Activated T-cell treated with anti-CD3 and anti-CD28 coated beads, Interleukin-2, amount 50 U/mL, for 72 hours (primary cell): ENCODE measurements around the gene AFDN. TPM values are rescaled to one million over a fixed set of nuclear protein-coding genes. Genes with fewer than 3 reads are reported as not detected.

ENCODE experiments used
- ATAC-seq, 2 donors: fragments of 150-1000 bp; cut with Tn5 transposase; replicated peaks in 1 of 2; 2 replicates each; pipeline ENCODE4 v1.10.0; 2021; ENCODE audit warnings: moderate library complexity in 2 of 2, mild to moderate bottlenecking in 1 of 2
- DNase-seq, 2 donors: peaks; one replicate each; pipeline ENCODE4 v3.0.0; 2021 to 2022; ENCODE audit warnings: mixed read lengths in 1 of 2
- H3K27ac Mint-ChIP-seq: one replicate; pipeline ENCODE4 v1.8.0; 2022; ENCODE audit warnings: mild to moderate bottlenecking, moderate library complexity, mixed read lengths
- H3K27me3 Mint-ChIP-seq: one replicate; pipeline ENCODE4 v1.8.0; 2022; ENCODE audit warnings: low read depth, mixed read lengths
- H3K36me3 Mint-ChIP-seq, 2 donors: one replicate each; pipeline ENCODE4 v1.8.0; 2022; ENCODE audit warnings: mixed read lengths in 2 of 2, mild to moderate bottlenecking in 1 of 2; ENCODE audit not compliant: insufficient read depth in 2 of 2
- H3K4me1 Mint-ChIP-seq: one replicate; pipeline ENCODE4 v1.8.0; 2022; ENCODE audit warnings: low read depth, mixed read lengths
- H3K4me3 Mint-ChIP-seq, 2 donors: one replicate each; pipeline ENCODE4 v1.8.0; 2022; ENCODE audit warnings: mild to moderate bottlenecking in 2 of 2, mixed read lengths in 2 of 2, moderate library complexity in 2 of 2
- H3K9me3 Mint-ChIP-seq, 2 donors: one replicate each; pipeline ENCODE4 v1.8.0; 2022; ENCODE audit warnings: mixed read lengths in 2 of 2
- total RNA-seq, 2 donors: library from RNA; stranded (reverse); gene quantifications; one replicate each; pipeline ENCODE4 v1.2.3, GENCODE V29; 2022

AFDN gene
- total RNA-seq, 2 donors from 2014 or later = 21.6 to 31.9 TPM

GRCh38 chr6:167846997-167847606, 20.4 kb downstream of the AFDN start:
- ATAC-seq (no peak), DNase-seq (no peak)
- Mint-ChIP-seq H3K9me3 (no peaks in the 10 kb centered on the region), H3K4me3 (no peak overlapping the region), H3K27me3 (peaks cover 41% of the 10 kb centered on the region), H3K36me3 (no peaks in the 10 kb centered on the region), H3K27ac (no peak overlapping the region), H3K4me1 (no peaks in the 10 kb centered on the region)

GRCh38 chr6:167847936-167848335, 21.2 kb downstream of the AFDN start:
- ATAC-seq = no peak
- no peak overlapping the region for H3K4me3 Mint-ChIP-seq
- DNase-seq = no peak
- no peaks in the 10 kb centered on the region for H3K9me3 Mint-ChIP-seq
- peaks cover 37% of the 10 kb centered on the region for H3K27me3 Mint-ChIP-seq
- no peak overlapping the region for H3K27ac Mint-ChIP-seq
- H3K4me1 Mint-ChIP-seq = no peaks in the 10 kb centered on the region
- H3K36me3 Mint-ChIP-seq = no peaks in the 10 kb centered on the region

GRCh38 chr6:167848783-167849182, 22.1 kb downstream of the AFDN start:
- Mint-ChIP-seq H3K36me3 (no peaks in the 10 kb centered on the region), H3K9me3 (no peaks in the 10 kb centered on the region), H3K27ac (no peak overlapping the region), H3K4me3 (no peak overlapping the region), H3K4me1 (no peaks in the 10 kb centered on the region), H3K27me3 (peaks cover 29% of the 10 kb centered on the region)
- ATAC-seq (no peak), DNase-seq (no peak)

- Mint-ChIP-seq H3K36me3 (no peaks in the 10 kb centered on the region), H3K4me3 (peak overlapping the region in 1 of 2 donors; percentile 64), H3K9me3 (no peaks in the 10 kb centered on the region), H3K4me1 (no peaks in the 10 kb centered on the region), H3K27me3 (peaks cover 26% of the 10 kb centered on the region), H3K27ac (peak overlapping the region; percentile 48)
- ATAC-seq (no peak), DNase-seq (no peak)
Measured at GRCh38 chr6:167849846-167850459, 23.2 kb downstream of the AFDN start.

DNA sequence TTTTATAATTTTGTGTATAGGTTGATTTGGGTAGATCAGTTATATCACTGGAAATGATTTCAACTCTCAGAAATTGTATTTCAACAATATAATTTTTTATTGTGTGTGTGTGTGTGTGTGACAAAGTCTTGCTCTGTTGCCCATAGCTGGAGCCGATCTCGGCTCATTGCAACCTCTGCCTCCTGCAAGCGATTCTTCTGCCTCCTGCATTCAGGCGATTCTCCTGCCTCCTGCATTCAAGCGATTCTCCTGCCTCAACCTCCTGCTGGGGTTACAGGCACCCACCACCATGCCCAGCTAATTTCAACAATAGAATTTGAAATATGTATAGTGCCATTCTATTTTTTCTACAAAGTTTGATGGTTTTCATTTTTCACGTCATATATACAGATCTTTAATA, 24.1 kb downstream of the AFDN start:
- Mint-ChIP-seq H3K4me3 (no peak overlapping the region), H3K4me1 (no peaks in the 10 kb centered on the region)
- no peak for DNase-seq

DNA sequence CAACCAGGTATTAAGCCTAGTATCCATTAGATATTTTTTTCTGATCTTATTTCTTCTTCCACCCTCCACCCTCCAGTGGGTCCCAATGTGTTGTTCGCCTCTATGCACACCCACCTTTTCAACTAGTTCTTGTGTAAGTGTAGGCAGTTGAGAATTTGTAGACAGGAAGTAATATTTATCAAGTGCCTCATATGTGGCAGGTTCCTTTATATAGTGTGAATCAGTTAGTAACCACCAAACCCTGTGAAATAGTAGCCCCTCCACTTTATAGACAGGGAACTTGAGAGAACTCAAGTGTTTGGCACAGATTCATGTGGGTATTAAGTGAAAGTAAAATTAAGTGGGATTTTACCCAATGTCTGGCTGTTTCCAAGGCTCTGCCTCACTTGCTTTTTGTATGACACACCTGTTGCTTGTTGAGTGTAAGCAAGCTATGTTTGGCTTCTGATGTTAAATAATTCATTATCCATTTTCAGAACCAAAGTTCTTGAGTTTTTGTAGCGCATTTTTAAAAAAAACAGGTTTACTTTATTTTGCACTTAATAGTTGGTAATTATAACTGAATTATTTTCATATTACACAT, 24.8 kb downstream of the AFDN start:
- Mint-ChIP-seq H3K9me3 (no peaks in the 10 kb centered on the region), H3K27me3 (peaks cover 20% of the 10 kb centered on the region), H3K36me3 (no peaks in the 10 kb centered on the region), H3K4me1 (no peaks in the 10 kb centered on the region), H3K27ac (no peak overlapping the region), H3K4me3 (no peak overlapping the region)
- ATAC-seq = no peak
- DNase-seq = no peak

More for the DNA sequence above, 24.1 kb downstream of the AFDN start:
- ATAC-seq = no peak
- H3K27me3 Mint-ChIP-seq = peaks cover 22% of the 10 kb centered on the region
- no peaks in the 10 kb centered on the region for H3K9me3 Mint-ChIP-seq
- no peak overlapping the region for H3K27ac Mint-ChIP-seq
- no peaks in the 10 kb centered on the region for H3K36me3 Mint-ChIP-seq

DNA sequence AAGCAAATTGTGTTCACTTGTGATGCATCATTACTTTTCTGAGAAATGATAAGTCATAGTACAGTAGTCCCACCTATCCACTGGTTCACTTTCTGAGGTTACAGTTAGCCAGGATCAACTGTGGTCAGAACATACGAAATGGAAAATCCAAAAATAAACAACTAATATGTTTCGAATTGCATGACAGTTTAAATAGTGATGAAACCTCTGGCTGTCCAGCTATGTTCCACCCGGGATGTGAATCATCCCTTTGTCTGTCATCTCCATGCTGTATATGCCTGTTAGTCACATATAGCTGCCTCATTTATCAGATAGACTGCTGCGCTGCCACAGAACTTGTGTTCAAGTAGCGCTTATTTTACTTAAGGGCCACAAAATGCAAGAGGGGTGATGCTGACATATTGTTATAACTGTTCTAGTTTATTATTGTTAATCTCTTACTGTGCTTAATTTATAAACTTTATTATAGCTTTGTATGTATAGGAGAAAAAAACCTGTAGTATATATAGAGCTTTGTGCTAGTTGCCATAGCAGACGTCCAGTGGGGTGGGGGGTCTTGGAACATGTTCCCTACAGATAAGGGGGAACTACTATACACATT, 29.2 kb downstream of the AFDN start:
- H3K27me3 Mint-ChIP-seq = peaks cover 20% of the 10 kb centered on the region
- ATAC-seq = peak; percentile 60 to 89

GRCh38 chr6:167856474-167856873, 29.8 kb downstream of the AFDN start:
- H3K9me3 Mint-ChIP-seq = no peaks in the 10 kb centered on the region
- peaks cover 16% of the 10 kb centered on the region for H3K4me1 Mint-ChIP-seq
- no peak overlapping the region for H3K27ac Mint-ChIP-seq
- H3K27me3 Mint-ChIP-seq = peaks cover 20% of the 10 kb centered on the region
- DNase-seq = no peak
- no peak for ATAC-seq
- H3K4me3 Mint-ChIP-seq = no peak overlapping the region
- no peaks in the 10 kb centered on the region for H3K36me3 Mint-ChIP-seq

More for the DNA sequence above, 29.2 kb downstream of the AFDN start:
- H3K36me3 Mint-ChIP-seq = no peaks in the 10 kb centered on the region
- H3K27ac Mint-ChIP-seq = peak overlapping the region; percentile 91
- peaks cover 16% of the 10 kb centered on the region for H3K4me1 Mint-ChIP-seq
- H3K9me3 Mint-ChIP-seq = no peaks in the 10 kb centered on the region
- peak; percentile 3 to 4 for DNase-seq
- H3K4me3 Mint-ChIP-seq = no peak overlapping the region

DNA sequence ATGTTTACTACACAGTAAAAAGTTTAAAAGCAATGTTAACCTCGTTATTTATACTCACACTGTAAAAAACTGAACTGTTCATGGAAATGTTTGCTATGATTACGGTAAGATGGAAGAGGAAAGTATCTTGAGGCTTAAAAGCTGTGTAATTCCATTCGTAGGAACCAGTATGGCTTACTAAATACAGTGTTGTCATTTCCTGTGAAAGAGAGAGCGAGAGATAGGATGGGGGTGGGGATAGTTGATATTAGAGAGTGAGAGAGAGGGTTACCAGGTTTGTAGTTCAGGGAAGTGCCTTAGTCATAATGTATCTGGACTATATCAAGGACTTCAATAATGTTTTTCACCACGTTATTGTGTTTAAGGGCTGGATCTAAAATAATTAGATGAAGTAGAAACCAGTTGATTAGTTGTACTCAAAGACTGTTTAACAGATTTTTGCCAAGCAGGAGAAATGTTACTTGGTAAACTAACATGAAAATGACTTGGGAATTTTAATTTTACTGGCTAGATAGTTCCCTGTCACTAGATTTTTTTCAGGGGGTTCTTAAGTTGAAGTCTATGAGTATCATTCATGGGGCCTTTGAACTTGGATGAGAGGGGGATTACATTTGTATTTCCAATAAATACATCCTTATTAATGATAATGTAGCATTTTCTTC, 30.4 kb downstream of the AFDN start:
- Mint-ChIP-seq H3K27ac (peak overlapping the region; percentile 4), H3K9me3 (no peaks in the 10 kb centered on the region), H3K27me3 (peaks cover 20% of the 10 kb centered on the region), H3K4me1 (peaks cover 16% of the 10 kb centered on the region), H3K36me3 (no peaks in the 10 kb centered on the region), H3K4me3 (peak overlapping the region in 1 of 2 donors; percentile 18)
- peak; percentile 41 to 75 for ATAC-seq
- no peak for DNase-seq

DNA sequence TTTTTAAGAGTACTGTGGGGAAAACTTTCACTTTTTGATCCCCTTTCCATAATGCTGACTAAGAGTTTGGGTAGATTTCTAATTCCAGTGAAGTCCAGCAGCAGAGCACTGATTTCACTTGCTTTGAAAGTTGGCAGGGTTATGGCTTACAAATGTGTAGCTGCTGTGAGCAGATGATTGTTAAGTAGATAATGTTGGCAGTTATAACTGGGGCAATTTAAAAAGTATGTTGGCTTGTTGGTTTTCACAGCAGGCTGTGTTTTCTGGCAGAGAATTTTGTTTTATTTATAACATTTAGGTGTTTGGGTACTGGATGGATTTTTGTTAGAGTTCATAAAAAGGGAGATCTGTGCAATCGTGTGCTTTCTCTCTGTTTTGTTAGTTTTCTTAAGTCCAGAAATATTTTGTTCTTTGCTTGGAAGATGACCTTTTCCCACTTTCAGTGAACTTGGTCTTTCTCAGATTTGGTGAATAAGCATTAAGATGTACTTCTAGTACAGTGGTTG, 31.4 kb downstream of the AFDN start:
- ATAC-seq (no peak), DNase-seq (no peak)
- Mint-ChIP-seq H3K27me3 (peaks cover 20% of the 10 kb centered on the region), H3K4me1 (peaks cover 16% of the 10 kb centered on the region), H3K27ac (no peak overlapping the region), H3K4me3 (peak overlapping the region in 1 of 2 donors; percentile 19), H3K9me3 (no peaks in the 10 kb centered on the region), H3K36me3 (no peaks in the 10 kb centered on the region)

DNA sequence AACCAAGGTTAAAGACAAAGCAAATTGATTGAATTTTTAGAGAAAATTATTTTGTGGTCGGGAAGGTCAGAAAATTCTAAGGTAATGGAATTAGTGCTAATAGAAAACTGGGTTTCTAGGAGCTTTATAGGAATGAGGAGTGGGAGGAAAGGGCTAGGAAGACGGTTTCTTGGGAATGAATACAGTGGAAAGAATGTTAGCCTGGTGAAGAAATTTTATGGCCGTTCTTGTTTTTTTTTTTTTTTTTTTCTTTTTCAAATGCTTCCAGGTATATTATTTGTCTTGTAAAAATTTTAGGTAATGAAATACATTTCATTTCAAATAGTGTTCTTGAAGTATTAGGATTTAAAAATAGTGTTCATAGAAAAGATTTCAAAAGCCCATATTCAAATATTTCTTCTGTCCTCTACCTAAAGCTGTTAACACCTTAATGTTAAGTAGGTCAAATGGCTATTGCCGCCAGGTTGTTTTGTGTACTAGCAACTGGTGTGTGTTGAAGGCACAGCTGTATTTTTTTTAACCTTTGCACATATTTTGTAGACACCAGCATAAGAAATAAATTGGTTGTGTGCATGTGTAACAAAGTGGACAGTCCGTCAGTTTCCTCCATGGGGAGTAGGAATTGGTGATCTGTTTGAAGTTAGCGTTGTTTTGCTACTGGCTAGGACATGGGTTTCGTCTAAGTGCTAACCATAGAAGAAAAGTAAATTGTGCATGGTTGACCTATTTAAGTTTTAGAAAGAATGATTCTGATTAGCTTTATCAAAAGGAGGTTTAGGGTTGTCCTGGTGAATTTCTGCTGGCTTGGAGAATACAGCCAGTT, 32.3 kb downstream of the AFDN start:
- Mint-ChIP-seq H3K36me3 (no peaks in the 10 kb centered on the region), H3K9me3 (no peaks in the 10 kb centered on the region), H3K27ac (no peak overlapping the region), H3K4me1 (peaks cover 16% of the 10 kb centered on the region), H3K4me3 (no peak overlapping the region), H3K27me3 (peaks cover 20% of the 10 kb centered on the region)
- DNase-seq = no peak
- ATAC-seq = no peak

GRCh38 chr6:167860550-167861226, 34.0 kb downstream of the AFDN start:
- H3K27me3 Mint-ChIP-seq = peaks cover 20% of the 10 kb centered on the region
- ATAC-seq (no peak), DNase-seq (no peak)
- no peaks in the 10 kb centered on the region for H3K36me3 Mint-ChIP-seq
- no peaks in the 10 kb centered on the region for H3K9me3 Mint-ChIP-seq
- H3K4me1 Mint-ChIP-seq = peaks cover 16% of the 10 kb centered on the region
- no peak overlapping the region for H3K4me3 Mint-ChIP-seq
- no peak overlapping the region for H3K27ac Mint-ChIP-seq
